ENCODE results near the gene ST3GAL3. TPM values are rescaled to one million over a fixed set of nuclear protein-coding genes. Genes with fewer than 3 reads are reported as not detected.
"Not testable (repeated sequence)": the region's sequence is repeated elsewhere in the genome, so short reads cannot be mapped to it uniquely, and the experiment has no call there.

Gene ST3GAL3
- total RNA-seq, 1 donor from 2014 or later: 38.5 TPM

DNA sequence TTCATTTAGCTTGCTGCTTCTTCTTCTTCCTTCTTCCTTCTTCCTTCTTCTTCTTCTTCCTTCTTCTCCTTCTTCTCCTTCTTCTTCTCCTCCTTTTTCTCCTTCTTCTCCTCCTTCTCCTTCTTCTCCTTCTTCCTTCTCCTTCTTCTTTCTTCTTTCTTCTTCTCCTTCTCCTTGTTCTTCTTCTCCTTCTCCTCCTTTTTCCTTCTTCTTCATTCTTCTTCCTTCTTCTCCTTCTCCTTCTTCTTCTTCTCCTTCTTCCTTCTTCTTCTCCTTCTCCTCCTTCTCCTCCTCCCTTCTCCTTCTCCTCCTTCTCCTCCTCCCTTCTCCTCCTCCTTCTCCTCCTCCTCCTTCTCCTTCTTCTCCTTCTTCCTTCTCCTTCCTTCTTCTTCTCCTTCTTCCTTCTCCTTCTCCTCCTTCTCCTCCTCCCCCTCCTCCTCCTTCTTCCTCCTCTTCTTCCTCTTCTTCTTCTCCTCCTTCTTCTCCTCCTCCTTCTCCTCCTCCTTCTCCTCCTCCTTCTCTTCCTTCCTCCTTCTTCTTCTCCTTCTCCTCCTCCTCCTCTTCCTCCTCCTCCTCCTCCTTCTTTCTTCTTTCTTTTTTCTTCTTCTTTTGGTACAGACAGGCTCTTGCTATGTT, 110.1 kb downstream of the ST3GAL3 start:
- no peak for DNase-seq (ENCODE audit: low spot score)

DNA sequence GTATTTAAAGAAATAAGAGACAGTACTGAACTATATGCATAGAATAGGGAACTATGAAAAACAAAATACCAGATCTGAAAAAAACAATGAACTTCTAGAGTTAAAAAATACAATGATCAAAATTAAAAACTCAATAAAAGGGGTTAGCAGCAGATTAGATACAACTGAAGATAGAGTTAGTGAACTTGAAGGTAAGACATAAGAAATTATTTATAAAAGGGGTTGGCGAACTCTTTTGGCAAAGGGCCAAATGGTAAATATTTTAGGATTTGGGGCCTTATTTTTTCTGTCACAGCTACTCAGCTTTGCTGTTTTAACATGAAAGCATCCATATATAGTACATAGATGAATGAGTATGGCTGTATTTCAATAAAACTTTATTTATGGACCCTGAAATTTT, 111.4 kb downstream of the ST3GAL3 start:
- DNase-seq (ENCODE audit: low spot score): no peak

DNA sequence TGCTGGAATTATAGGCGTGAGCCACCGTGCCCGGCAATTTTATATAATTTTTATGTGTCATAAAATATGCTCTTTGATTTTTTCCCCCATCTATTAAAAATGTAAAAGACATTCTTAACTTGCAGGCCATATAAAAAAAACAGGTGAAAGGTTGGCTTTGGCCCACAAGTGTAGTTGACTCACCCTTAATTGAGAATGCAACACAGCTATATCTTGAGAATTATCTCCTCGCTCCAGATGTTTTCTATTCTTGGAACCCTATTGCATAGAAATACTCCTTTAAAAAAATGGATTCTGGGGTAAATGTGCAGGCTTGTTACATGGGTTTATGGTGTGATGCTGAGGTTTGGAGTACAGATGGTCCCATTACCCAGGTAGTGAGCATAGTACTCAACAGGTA, 112.0 kb downstream of the ST3GAL3 start:
- DNase-seq (ENCODE audit: low spot score): no peak

DNA sequence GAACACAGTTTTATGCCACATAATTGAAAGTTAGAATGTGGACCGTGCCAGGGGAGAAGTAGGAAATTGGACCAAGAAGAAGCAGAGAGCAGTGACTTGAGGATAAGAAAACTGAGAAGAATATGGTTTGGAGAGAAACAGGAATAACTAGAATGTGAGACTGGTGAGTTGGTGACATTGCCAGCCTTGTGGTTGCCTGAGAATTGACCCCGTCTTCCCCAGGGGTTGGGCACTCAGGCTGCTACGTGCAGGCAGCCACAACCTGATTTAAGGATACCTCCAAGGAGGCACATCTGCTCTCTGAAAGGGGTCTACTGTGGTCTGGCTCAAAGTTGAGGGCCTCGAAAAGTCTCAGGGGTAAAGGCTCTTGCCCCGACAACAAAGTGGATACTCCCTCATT, 114.1 kb downstream of the ST3GAL3 start:
- no peak for DNase-seq (ENCODE audit: low spot score)

DNA sequence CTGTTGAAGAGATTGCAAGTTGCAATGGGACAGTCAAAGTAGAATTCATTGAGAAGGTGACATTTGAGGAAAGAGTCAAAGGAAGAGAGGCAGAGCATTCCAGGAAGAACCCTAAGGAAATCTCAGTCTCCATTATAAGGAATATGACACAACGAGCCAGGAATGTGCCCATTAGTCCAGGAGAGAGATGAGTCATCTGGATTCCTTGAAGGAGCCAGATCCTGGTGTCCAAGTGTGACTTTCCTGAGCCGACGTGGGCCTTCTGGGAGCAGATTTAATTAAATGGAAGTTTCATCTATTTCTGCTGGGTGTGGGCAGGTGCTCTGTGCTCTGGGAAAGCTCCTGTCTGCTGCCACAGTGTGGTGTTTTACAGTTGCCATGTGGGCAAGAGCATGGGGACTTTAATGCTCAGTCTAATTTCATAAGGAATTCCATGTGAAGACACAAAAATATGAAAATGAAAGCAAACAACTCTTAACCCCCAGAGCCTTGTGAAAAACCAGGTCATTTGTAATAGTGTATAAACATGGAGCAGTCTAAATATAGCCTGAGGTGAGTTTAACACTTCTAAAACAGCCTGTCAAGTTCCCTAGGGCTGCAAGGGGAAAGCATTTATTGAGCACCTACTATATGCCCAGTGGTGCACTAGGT, 114.8 kb downstream of the ST3GAL3 start:
- no peak for DNase-seq (ENCODE audit: low spot score)

DNA sequence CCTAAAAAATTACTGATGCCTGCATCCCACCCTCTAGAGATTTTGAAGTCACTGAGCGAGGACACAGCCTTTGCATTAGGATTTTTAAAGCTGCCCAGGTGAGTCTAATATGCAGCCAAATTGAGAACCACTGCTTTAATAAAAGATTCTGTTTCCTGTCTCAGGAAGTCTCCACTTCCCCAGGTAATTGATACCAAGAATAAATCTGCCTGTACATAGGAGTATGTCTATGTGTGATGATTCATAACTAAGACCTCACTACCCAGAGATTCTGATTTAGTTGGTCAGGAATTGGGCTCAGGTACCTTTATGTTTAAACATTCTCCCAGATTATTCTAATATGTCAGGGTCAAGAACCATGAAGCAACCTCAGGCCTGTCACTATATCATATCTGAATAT, 117.5 kb downstream of the ST3GAL3 start:
- DNase-seq (ENCODE audit: low spot score): no peak

DNA sequence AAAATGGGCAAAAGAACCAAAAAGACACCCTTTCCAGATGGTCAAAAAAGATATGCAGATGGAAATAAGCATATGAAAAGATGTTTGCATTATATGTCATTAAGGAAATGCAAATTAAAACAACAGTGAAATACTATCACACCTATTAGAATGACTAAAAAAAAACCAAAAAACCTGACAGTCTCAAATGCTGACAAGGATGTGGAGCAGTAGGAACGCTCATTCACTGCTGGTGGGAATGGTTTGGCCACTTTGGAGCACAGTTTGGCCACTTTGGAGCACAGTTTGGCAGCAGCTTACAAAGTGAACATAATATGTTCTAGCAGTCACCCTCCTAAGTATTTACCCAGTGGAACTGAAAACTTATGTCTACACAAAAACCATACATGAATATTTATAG, 121.2 kb downstream of the ST3GAL3 start:
- DNase-seq (ENCODE audit: low spot score): no peak

DNA sequence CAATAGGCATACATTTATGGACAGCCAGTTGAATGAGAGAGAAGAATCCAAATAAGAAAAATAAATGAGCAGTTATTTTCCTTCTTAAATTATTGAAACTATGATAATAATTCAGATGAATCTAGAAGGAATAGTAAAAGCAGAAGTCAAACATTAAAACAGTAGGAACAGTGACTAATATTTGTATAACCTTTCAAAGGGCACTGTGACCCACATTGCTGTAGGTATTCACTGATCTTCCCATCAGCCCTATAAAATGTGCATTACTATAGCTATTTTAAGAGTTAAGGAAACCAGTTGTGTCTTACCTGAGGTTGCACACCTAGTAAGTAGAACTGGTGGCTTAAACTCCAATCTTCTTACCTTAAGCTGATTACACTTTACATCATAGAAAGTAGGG, 123.5 kb downstream of the ST3GAL3 start:
- DNase-seq (ENCODE audit: low spot score): no peak

DNA sequence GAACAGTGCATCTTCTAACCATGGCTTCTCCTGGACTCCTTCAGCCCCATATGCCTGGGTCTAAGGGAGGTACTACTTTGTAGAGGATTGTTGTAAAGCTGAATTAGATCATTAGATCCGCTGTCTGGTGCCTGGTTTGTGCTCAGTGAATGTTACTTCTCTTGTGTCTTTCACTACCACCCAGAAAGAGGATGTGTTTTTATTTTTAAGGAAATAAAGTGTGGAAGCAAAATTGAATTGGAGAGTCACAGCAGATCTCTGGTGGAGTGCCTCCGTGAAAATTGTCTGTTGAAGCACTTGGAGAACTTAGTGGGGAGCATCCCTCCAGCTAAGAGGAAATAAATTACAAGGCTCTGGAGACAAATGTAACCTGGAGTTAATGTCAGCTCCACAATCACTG, 124.5 kb downstream of the ST3GAL3 start:
- no peak for DNase-seq (ENCODE audit: low spot score)

DNA sequence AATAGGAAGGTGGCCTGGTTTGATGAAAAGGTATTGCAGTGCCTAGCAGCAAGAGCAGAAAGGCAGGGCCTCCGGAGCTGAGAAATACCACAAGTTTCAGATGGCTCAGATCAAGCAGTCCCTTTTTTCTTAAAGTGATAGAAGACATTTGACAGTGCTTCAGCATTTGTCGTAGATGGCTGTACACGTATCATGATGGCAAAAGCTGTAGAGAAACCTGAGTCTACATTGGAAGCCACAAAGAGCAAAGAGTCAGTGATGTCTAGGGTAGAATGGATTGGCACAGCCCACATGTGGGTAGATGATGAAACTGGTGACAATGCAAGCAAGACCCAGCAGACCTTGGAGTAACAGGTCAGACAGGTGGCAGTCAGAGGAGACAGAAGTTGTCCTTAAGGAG, 124.9 kb downstream of the ST3GAL3 start:
- DNase-seq (ENCODE audit: low spot score): no peak

DNA sequence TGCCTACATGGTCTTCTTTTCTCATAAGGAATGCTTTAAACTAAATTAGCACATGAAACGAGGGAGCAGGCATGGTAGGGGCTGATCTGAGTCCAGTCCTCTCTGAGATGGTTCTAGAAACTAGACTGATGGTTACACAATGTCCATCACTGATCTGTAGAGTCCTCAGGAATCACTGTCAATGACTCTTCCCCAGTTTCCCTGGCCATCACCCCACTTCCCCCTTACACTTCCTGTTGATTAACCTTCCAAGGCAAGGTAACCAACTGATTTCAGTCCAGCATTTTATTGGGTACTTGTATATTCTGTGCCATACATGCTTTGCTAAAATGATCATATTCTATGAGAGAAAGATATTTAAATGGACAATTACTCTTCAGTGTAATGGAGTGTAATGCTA, 125.7 kb downstream of the ST3GAL3 start:
- DNase-seq (ENCODE audit: low spot score): no peak

DNA sequence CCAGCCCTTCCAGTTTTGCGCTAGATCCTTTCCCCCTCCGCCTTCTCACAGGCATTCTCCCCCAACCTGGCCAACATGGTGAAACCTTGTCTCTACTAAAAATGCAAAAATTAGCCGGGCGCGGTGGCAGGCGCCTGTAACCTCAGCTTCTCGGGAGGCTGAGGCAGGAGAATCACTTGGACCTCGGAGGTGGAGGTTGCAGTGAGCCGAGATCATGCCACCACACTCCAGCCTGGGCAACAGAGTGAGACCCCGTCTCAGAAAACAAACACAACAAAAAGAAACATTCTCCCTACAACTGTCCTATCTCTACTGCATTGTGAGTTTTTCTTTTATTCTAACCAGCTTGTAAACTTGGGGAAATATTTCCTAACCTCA, 126.6 kb downstream of the ST3GAL3 start:
- not testable (repeated sequence) for DNase-seq (ENCODE audit: low spot score)

DNA sequence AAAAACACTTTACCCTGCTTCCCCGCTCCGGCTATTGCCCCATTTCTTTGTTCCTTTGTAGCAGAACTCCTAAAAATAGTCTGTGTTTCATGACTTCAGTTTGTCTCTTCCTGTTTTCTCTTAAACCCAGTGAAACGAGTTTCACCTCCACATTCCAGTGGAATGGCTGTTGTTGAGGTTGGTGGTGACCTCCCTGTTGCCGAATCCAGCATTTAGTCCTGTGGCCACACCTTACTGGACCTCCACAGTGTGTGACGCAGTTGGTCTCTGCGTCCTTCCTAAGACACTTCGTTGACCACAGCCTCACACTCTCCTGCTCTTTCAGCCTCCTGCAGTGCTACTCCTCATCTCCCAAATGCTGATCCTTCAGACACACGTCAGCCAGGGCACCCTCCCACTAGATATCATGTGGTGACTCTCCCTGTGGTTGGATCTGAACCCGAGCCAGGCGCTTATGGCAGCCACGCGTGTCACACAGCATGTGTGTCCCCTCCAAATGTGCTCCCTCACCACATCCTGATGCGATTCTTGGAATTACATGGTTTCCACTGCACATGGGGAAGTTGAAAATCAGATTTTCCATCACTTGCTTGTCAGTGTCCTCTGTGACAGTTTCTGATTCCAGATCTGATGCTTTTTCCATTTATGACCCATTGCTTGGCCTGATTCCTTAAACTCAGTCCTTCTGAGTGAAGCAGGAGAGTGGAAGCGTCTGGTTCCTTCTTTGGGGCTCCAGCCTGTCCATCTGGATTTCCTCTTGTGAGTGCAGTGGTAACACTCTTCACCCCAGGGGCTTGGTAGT, 127.1 kb downstream of the ST3GAL3 start:
- DNase-seq (ENCODE audit: low spot score): no peak

DNA sequence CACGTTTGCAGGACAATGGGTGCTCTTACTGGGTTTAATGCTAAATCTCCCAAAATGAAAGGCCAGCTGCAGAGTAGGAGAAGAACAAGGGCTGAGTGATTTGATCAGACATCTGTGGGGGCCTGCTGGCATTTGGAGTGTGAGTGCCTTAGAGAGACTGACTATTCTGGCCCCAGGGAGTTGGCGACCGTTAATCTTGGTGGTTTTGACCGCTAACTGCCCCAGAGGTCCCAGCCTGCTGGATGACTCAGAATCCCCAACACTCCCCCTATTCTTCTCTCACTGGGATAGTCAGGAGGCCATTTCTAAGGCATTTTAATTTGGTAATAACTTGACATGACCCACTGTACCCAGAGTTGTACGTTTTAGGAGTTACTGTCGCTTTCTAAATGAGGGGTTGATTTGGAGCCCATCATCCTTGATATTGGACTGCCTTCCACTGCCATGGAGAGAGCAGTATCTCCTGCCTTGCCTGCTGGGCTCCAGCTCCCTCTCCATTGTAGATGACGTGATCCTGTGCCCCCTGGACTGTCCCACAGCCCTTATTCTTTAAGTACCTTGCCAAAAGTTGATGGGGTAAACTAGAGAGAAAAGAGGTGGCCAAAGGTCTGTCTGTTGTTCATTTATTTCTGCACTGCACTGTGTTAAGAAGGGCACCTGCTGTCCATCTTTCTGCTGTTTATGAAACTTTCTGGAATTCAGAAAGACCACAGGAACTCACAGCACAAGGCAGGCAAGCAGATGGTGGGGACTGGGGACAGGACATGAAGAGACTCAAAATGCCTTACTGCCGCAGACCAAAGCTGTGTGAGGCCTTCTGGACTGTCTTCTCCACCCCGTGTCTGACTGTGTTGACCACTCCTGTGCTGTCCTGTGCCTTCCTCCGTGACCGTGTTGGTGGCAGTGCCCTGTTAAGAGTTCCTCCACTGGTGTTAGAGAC, 128.0 kb downstream of the ST3GAL3 start:
- DNase-seq (ENCODE audit: low spot score): no peak

DNA sequence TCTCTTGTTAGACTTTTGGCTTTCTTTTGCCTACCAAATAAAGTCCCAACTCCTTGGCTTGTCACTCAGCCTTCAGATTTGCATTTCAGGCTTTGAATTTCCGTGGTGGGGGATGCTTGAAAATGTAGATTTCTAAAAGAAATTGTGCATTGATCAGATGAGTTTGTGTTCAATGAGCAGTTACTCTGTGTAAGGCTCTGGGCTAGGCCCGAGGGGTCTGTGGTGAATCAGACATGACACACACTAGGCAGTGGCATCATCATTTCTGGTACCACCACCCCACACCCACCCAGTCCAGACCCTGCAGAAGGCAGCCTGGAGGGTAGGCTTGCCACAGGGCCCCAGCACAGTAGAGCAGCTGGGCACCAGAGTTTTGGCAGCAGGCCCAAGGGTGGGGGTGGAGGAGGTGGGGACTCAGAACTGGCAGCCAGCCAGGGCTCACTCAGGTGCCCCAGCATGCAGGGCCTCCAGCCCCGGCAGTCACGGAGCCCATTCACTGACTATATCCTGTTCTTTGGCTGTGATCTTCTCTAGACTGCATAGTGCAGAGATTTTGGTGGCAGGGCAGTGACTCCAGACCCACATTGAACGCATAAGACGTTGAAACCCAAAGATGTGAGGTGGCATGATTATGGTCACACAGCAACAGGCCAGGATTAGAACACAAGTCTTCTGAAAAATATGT, 129.1 kb downstream of the ST3GAL3 start:
- no peak for DNase-seq (ENCODE audit: low spot score)

DNA sequence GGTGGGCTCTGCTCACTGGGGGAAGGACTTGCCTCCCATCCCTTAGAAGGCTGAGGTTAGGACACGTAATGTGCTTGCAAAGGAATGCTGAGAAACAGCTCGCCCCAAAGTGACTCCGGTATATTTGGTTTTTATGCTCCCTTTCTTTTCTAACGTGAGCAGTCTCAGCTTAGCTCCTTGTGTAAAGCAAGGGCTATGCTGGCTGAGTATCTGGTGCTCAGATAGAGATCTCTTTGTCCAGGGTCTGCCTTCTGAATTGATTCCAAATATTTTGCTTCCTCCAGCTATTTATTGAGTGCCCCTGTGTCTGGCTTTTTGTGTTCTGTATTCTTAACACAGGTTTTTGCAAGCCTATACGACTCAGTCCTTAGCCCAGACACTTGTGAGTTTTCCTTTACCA, 131.7 kb downstream of the ST3GAL3 start:
- no peak for DNase-seq (ENCODE audit: low spot score)

DNA sequence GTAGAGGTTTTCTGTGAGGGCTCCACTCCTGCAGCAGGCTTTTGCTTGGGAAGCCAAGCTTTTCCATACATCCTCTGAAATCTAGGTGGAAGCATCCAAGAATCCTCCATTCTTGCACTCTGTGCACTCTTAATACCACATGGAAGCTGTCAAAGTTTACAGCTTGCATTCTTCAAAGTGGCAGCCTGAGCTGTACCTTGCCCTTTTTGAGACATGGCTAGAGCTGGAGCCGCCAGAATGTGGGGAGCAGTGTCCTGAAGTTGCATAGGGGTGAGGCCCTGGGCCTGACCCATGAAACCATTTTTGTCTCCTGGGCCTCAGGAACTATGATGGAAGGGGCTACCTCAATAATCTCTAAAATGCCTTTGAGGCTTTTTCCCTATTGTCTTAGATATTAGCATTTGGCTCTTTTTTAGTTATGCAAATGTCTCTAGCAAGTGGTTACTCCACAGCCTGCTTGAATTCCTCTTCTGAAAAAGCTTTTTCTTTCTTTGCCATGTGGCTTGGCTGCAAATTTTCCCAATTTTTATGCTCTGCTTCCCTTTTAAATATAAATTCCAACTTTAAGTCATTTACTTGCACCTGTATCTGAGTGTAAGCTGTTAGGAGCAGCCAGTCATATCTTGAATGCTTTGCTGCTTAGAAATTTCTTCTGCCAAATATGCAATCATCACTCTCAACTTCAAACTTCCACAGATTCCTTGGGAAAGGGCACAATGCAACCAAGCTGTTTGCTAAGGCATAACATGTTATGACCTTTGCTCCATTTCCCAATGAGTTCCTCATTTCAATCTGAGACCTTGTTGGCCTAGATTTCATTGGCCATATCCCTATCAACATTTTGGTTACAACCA, 134.2 kb downstream of the ST3GAL3 start:
- no peak for DNase-seq (ENCODE audit: low spot score)

DNA sequence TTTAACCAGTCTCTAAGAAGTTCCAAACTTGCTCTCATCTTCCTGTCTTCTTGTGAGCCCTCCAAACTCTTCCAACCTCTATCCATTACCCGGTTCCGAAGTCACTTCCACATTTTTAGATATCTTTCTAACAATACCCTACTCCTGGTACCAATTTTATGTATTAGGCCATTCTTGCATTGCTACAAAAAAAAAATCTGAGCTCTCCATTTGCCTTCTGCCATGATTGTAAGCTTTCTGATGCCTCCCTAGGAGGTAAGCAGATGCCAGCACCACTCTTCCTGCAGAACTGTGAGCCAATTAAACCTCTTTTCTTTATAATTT, 134.8 kb downstream of the ST3GAL3 start:
- DNase-seq (ENCODE audit: low spot score): no peak

DNA sequence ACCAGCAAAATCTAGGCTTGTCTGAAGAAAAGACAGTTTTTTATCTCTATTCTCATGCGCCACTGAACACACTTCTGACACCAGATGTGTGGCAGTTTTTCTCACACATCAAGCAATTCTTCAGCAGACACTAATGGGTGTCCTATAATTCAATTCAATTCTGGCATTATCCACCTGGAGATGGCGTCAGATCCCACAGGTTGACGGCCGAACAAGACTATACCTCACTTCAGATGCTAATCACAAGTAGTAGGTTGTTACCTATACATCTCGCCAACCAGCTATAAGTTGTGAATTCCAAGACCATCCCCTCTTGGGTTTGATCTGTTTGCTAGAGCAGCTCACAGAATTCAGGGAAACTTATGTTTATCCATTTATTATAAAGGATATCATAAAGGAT, 136.3 kb downstream of the ST3GAL3 start:
- DNase-seq (ENCODE audit: low spot score): no peak

DNA sequence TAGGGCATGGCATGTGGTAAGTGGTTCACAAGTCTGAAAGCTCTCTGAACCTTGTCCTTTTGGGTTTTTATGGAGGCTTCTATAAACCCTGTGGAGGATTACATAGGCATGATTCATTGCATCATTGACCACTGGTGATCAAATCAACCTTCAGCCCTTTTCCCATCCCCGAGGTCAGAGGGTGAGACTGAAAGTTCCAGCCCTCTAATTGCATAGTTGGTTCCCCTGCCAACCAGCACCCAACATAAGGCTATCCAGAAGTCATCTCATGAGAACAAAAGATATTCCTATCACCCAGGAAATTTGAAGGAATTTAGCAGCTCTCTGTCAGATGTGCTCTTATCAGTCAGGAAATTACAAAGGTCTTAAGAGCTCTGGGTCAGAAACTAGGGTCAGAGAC, 136.8 kb downstream of the ST3GAL3 start:
- DNase-seq (ENCODE audit: low spot score): no peak

Data from mesenteric fat pad (tissue), 1 donor.